ENCODE measurements around the gene VPS13C. TPM values are rescaled to one million over a fixed set of nuclear protein-coding genes. Genes with fewer than 3 reads are reported as not detected.

VPS13C gene
- total RNA-seq, 1 experiment from 2014 or later, result 20.9 TPM

DNA sequence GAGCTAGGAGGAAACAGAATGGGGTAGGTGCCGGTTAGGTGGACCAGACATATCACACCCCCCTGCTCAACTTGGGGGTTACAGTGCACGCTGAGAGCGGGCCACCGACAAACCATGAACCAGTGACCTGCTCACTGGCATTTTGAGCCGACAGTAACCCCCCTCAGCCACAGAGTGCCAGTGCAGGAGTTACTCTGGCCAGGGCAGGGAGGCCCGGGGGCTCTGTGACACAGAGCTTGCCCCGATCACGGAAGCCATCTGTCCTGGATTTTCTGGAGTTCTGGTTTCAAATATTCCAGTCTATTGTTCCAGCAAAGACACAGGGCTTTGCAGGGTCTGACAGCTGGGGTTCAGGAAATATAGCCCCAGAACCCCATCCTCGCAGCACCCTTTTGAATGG, 225.2 kb downstream of the VPS13C start (continued):
- TF ChIP-seq, protein P1, sequence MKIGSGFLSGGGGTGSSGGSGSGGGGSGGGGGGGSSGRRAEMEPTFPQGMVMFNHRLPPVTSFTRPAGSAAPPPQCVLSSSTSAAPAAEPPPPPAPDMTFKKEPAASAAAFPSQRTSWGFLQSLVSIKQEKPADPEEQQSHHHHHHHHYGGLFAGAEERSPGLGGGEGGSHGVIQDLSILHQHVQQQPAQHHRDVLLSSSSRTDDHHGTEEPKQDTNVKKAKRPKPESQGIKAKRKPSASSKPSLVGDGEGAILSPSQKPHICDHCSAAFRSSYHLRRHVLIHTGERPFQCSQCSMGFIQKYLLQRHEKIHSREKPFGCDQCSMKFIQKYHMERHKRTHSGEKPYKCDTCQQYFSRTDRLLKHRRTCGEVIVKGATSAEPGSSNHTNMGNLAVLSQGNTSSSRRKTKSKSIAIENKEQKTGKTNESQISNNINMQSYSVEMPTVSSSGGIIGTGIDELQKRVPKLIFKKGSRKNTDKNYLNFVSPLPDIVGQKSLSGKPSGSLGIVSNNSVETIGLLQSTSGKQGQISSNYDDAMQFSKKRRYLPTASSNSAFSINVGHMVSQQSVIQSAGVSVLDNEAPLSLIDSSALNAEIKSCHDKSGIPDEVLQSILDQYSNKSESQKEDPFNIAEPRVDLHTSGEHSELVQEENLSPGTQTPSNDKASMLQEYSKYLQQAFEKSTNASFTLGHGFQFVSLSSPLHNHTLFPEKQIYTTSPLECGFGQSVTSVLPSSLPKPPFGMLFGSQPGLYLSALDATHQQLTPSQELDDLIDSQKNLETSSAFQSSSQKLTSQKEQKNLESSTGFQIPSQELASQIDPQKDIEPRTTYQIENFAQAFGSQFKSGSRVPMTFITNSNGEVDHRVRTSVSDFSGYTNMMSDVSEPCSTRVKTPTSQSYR (CRISPR knock-in tag; IDR thresholded peaks at IDR 0.05), result no peak
- no peak for TF ChIP-seq NR3C1 (CRISPR knock-in tag; conservative IDR thresholded peaks at IDR 0.05; ENCODE audit: low read depth)
- no peak for TF ChIP-seq ZNF232 (CRISPR knock-in tag; IDR thresholded peaks at IDR 0.05)

DNA sequence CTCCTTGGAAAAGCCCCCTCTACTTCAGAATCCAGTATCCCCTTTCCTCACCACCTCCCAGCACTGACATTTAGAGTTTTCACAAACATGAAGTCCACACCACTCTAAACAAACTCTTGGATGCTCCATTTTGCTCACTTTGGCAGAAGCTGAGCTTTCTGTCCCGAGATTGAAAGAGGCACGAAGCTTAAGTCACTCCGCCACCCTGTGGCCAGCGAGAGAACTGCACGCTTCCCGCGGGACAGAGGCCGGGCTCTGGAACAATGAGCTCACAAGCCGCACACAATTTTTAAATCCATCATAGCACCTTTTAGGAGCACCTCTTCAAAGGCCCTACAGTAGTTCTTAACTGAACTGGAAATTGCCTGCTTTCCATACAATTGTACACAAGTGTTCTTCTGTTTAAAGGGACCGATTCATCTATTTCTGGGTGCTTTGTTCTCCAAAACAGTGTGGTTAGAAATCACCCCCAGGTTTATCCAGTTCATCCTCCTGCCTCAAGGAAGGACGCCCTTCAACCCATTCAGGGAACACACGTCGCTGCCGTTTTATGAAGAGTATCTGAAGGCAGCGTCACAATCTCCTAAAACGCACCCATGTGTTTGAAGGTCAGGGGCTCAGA, 226.1 kb downstream of the VPS13C start:
- no peaks in the 10 kb centered on the region for H3K36me3 Mint-ChIP-seq
- no peak overlapping the region for H3K4me3 Mint-ChIP-seq
- no peak overlapping the region for H3K27ac Mint-ChIP-seq
- peak; percentile 87 for DNase-seq (ENCODE audit: low spot score)
- ChIA-PET POLR2A (no interaction called here), CTCF (interaction anchor here (0.6 to 3.1 kb wide), 130 partner anchors 9 to 1313 kb away, joined by 3 to 67 read pairs (median 5); partner anchors contain the start of genes C2CD4A, RORA and VPS13C)
- TF ChIP-seq, protein P2, sequence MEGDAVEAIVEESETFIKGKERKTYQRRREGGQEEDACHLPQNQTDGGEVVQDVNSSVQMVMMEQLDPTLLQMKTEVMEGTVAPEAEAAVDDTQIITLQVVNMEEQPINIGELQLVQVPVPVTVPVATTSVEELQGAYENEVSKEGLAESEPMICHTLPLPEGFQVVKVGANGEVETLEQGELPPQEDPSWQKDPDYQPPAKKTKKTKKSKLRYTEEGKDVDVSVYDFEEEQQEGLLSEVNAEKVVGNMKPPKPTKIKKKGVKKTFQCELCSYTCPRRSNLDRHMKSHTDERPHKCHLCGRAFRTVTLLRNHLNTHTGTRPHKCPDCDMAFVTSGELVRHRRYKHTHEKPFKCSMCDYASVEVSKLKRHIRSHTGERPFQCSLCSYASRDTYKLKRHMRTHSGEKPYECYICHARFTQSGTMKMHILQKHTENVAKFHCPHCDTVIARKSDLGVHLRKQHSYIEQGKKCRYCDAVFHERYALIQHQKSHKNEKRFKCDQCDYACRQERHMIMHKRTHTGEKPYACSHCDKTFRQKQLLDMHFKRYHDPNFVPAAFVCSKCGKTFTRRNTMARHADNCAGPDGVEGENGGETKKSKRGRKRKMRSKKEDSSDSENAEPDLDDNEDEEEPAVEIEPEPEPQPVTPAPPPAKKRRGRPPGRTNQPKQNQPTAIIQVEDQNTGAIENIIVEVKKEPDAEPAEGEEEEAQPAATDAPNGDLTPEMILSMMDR (IDR thresholded peaks at IDR 0.05), result peak; percentile 95
- TF ChIP-seq ELF4 (CRISPR knock-in tag; IDR thresholded peaks at IDR 0.05; ENCODE audit: low read depth), result no peak
- H3K9me3 Mint-ChIP-seq, result no peaks in the 10 kb centered on the region
- H3K27me3 Mint-ChIP-seq (ENCODE audit: low read depth), result no peaks in the 10 kb centered on the region
- H3K4me1 Mint-ChIP-seq, result peaks cover 20% of the 10 kb centered on the region
- ATAC-seq, result peak; percentile 48

DNA sequence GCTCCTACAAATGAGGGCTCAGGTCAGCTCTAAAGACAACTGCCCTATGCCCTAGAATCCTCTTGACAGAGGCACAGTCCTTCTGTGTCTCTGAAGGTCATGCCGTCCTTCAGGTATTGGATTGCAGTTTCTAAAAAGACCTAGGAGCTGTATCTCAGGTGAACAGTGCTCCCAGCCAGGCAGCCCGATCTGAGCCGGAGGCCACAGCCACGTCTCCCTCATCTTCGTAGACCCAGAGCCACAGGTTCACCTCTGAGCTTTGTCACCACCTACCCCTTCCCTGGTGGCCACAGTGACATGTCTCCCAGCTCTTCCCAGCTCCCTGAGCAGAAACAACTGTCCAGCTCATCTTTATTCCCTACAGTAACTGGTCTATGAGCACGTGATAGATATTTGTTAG, 228.0 kb downstream of the VPS13C start:
- Mint-ChIP-seq H3K4me3 (no peak overlapping the region), H3K27me3 (ENCODE audit: low read depth) (no peaks in the 10 kb centered on the region), H3K36me3 (no peaks in the 10 kb centered on the region), H3K4me1 (peaks cover 20% of the 10 kb centered on the region), H3K9me3 (no peaks in the 10 kb centered on the region), H3K27ac (no peak overlapping the region)
- CTCF ChIA-PET, result interaction anchor here (0.5 to 1.2 kb wide), 8 partner anchors 54 to 663 kb away, joined by 3 to 6 read pairs (median 3); no protein-coding TSS in a partner anchor
- POLR2A ChIA-PET, result no interaction called here
- DNase-seq (ENCODE audit: low spot score) (no peak), ATAC-seq (no peak)
- TF ChIP-seq RORB (CRISPR knock-in tag; IDR thresholded peaks at IDR 0.05) (no peak), ZNF317 (CRISPR knock-in tag; IDR thresholded peaks at IDR 0.05; ENCODE audit: borderline replicate concordance, low read depth) (no peak), FOXK1 (CRISPR knock-in tag; IDR thresholded peaks at IDR 0.05) (no peak)
- TF ChIP-seq, protein P3, sequence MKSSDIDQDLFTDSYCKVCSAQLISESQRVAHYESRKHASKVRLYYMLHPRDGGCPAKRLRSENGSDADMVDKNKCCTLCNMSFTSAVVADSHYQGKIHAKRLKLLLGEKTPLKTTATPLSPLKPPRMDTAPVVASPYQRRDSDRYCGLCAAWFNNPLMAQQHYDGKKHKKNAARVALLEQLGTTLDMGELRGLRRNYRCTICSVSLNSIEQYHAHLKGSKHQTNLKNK (CRISPR knock-in tag; IDR thresholded peaks at IDR 0.05), result no peak
- TF ChIP-seq, protein P4, sequence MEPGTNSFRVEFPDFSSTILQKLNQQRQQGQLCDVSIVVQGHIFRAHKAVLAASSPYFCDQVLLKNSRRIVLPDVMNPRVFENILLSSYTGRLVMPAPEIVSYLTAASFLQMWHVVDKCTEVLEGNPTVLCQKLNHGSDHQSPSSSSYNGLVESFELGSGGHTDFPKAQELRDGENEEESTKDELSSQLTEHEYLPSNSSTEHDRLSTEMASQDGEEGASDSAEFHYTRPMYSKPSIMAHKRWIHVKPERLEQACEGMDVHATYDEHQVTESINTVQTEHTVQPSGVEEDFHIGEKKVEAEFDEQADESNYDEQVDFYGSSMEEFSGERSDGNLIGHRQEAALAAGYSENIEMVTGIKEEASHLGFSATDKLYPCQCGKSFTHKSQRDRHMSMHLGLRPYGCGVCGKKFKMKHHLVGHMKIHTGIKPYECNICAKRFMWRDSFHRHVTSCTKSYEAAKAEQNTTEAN (CRISPR knock-in tag; IDR thresholded peaks at IDR 0.05), result no peak
- TF ChIP-seq, protein P5, sequence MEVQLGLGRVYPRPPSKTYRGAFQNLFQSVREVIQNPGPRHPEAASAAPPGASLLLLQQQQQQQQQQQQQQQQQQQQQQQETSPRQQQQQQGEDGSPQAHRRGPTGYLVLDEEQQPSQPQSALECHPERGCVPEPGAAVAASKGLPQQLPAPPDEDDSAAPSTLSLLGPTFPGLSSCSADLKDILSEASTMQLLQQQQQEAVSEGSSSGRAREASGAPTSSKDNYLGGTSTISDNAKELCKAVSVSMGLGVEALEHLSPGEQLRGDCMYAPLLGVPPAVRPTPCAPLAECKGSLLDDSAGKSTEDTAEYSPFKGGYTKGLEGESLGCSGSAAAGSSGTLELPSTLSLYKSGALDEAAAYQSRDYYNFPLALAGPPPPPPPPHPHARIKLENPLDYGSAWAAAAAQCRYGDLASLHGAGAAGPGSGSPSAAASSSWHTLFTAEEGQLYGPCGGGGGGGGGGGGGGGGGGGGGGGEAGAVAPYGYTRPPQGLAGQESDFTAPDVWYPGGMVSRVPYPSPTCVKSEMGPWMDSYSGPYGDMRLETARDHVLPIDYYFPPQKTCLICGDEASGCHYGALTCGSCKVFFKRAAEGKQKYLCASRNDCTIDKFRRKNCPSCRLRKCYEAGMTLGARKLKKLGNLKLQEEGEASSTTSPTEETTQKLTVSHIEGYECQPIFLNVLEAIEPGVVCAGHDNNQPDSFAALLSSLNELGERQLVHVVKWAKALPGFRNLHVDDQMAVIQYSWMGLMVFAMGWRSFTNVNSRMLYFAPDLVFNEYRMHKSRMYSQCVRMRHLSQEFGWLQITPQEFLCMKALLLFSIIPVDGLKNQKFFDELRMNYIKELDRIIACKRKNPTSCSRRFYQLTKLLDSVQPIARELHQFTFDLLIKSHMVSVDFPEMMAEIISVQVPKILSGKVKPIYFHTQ (CRISPR knock-in tag; IDR thresholded peaks at IDR 0.05), result no peak
- TF ChIP-seq, protein P6, sequence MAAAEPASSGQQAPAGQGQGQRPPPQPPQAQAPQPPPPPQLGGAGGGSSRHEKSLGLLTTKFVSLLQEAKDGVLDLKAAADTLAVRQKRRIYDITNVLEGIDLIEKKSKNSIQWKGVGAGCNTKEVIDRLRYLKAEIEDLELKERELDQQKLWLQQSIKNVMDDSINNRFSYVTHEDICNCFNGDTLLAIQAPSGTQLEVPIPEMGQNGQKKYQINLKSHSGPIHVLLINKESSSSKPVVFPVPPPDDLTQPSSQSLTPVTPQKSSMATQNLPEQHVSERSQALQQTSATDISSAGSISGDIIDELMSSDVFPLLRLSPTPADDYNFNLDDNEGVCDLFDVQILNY (CRISPR knock-in tag; IDR thresholded peaks at IDR 0.05), result no peak
- TF ChIP-seq, protein P7, sequence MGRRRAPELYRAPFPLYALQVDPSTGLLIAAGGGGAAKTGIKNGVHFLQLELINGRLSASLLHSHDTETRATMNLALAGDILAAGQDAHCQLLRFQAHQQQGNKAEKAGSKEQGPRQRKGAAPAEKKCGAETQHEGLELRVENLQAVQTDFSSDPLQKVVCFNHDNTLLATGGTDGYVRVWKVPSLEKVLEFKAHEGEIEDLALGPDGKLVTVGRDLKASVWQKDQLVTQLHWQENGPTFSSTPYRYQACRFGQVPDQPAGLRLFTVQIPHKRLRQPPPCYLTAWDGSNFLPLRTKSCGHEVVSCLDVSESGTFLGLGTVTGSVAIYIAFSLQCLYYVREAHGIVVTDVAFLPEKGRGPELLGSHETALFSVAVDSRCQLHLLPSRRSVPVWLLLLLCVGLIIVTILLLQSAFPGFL (CRISPR knock-in tag; IDR thresholded peaks at IDR 0.05; ENCODE audit: borderline replicate concordance), result no peak

Data from WTC11 (cell line).